COR-L47 (cell line): ENCODE measurements around the gene IGFBP6.
"Not testable (repeated sequence)": the region's sequence is repeated elsewhere in the genome, so short reads cannot be mapped to it uniquely, and the experiment has no call there.

Experiments used
- DNase-seq: peaks from one replicate; lab custom pipeline; 2025; lab: John Stamatoyannopoulos, UW

IGFBP6 gene

GRCh38 chr12:53096759-53097158, 708 bp upstream of the IGFBP6 start:
- no peak for DNase-seq

GRCh38 chr12:53097207-53097563, 282 bp upstream of the IGFBP6 start:
- no peak for DNase-seq

- no peak for DNase-seq
These were observed 1.0 kb downstream of the IGFBP6 start for GRCh38 chr12:53098354-53098981.

- DNase-seq = peak; percentile 58
These were observed 1.8 kb downstream of the IGFBP6 start for GRCh38 chr12:53099071-53099882.

GRCh38 chr12:53100466-53101151, 3.1 kb downstream of the IGFBP6 start:
- DNase-seq = no peak

- DNase-seq = no peak
These were observed 3.8 kb downstream of the IGFBP6 start for GRCh38 chr12:53101266-53101665.

GRCh38 chr12:53101931-53102781, 4.7 kb downstream of the IGFBP6 start:
- DNase-seq = no peak

- no peak for DNase-seq
These were observed 5.7 kb downstream of the IGFBP6 start, which contains the start of gene SOAT2 for GRCh38 chr12:53102883-53103807. TSS of gene SOAT2 (plus strand) at chr12:53103486. CDS start at chr12:53103578, 92 bp downstream.

- DNase-seq = no peak
These were observed 6.4 kb downstream of the IGFBP6 start for GRCh38 chr12:53103860-53104305.

- DNase-seq = no peak
These were observed 7.8 kb downstream of the IGFBP6 start for GRCh38 chr12:53105256-53105655.

- no peak for DNase-seq
These were observed 8.4 kb downstream of the IGFBP6 start for GRCh38 chr12:53105712-53106439.

- no peak for DNase-seq
These were observed 9.7 kb downstream of the IGFBP6 start for GRCh38 chr12:53107122-53107521.

GRCh38 chr12:53112431-53112830, 15.0 kb downstream of the IGFBP6 start:
- DNase-seq = not testable (repeated sequence)

- no peak for DNase-seq
These were observed 15.8 kb downstream of the IGFBP6 start for GRCh38 chr12:53113136-53113705.

GRCh38 chr12:53113951-53114350, 16.5 kb downstream of the IGFBP6 start:
- no peak for DNase-seq

- DNase-seq = no peak
These were observed 17.8 kb downstream of the IGFBP6 start for GRCh38 chr12:53115112-53115890.

- DNase-seq = no peak
These were observed 18.6 kb downstream of the IGFBP6 start for GRCh38 chr12:53115891-53116648.

- DNase-seq = no peak
These were observed 21.4 kb downstream of the IGFBP6 start for GRCh38 chr12:53118751-53119300.
